HUES6 (cell line): ENCODE measurements around the gene WASF2.
"Not testable (repeated sequence)": the region's sequence is repeated elsewhere in the genome, so short reads cannot be mapped to it uniquely, and the experiment has no call there.

Source experiments
- H3K27ac ChIP-seq: 2 replicates; pipeline ENCODE4 v1.7.0; 2013; ENCODE audit warnings: low read depth, mild to moderate bottlenecking, low read length, inconsistent platforms
- H3K27me3 ChIP-seq: 2 replicates; pipeline ENCODE4 v1.6.1; 2013; ENCODE audit warnings: low read length; ENCODE audit not compliant: control insufficient read depth, insufficient read depth
- H3K36me3 ChIP-seq: 2 replicates; pipeline ENCODE4 v1.6.1; 2013; ENCODE audit warnings: low read length; ENCODE audit not compliant: control insufficient read depth, insufficient read depth
- H3K4me1 ChIP-seq: 2 replicates; pipeline ENCODE4 v1.6.1; 2013; ENCODE audit warnings: low read length; ENCODE audit not compliant: control insufficient read depth, insufficient read depth
- H3K4me3 ChIP-seq: 2 replicates; pipeline ENCODE4 v1.5.1; 2013; ENCODE audit warnings: low read depth, low read length
- H3K9ac ChIP-seq: one replicate; pipeline ENCODE4 v1.6.1; 2013; ENCODE audit warnings: mild to moderate bottlenecking, low read length
- H3K9me3 ChIP-seq: 2 replicates; pipeline ENCODE4 v1.6.1; 2013; ENCODE audit warnings: low read depth, low read length; ENCODE audit not compliant: control insufficient read depth, insufficient read depth

WASF2 gene

DNA sequence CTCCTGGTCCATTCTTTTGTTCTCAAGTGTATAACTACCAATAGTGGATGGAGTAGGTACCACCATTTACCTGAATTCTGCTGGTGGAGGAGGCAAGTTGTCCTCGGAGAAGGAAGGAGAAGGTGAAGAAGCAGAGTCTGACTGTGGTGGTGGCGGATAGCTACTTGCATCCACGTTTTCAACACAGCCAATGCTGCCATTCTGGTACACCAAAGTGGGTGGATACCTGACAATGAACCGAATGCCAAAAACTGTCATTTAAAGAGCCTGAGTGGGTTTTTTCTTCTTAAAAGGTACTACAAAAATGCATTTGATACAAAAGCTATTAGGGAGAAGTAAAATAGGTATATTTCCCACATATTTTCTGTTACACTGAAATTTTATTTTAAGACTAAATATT, 77.5 kb downstream of the WASF2 start:
- no peak overlapping the region for H3K27ac ChIP-seq
- H3K4me3 ChIP-seq: no peak overlapping the region
- H3K36me3 ChIP-seq: peaks cover 93% of the 10 kb centered on the region
- H3K27me3 ChIP-seq: no peaks in the 10 kb centered on the region
- no peak overlapping the region for H3K9ac ChIP-seq
- no peaks in the 10 kb centered on the region for H3K4me1 ChIP-seq
- H3K9me3 ChIP-seq: no peaks in the 10 kb centered on the region

- Histone ChIP-seq H3K36me3 (peaks cover 85% of the 10 kb centered on the region), H3K9me3 (no peaks in the 10 kb centered on the region), H3K4me3 (no peak overlapping the region), H3K27me3 (no peaks in the 10 kb centered on the region), H3K4me1 (peaks cover 6% of the 10 kb centered on the region), H3K9ac (no peak overlapping the region), H3K27ac (no peak overlapping the region)
These were observed 79.3 kb downstream of the WASF2 start for GRCh38 chr1:27410709-27411108.

GRCh38 chr1:27409669-27410068, 80.3 kb downstream of the WASF2 start:
- Histone ChIP-seq H3K9me3 (no peaks in the 10 kb centered on the region), H3K27ac (no peak overlapping the region), H3K9ac (no peak overlapping the region), H3K4me3 (no peak overlapping the region), H3K36me3 (peaks cover 74% of the 10 kb centered on the region), H3K4me1 (peaks cover 16% of the 10 kb centered on the region), H3K27me3 (no peaks in the 10 kb centered on the region)

DNA sequence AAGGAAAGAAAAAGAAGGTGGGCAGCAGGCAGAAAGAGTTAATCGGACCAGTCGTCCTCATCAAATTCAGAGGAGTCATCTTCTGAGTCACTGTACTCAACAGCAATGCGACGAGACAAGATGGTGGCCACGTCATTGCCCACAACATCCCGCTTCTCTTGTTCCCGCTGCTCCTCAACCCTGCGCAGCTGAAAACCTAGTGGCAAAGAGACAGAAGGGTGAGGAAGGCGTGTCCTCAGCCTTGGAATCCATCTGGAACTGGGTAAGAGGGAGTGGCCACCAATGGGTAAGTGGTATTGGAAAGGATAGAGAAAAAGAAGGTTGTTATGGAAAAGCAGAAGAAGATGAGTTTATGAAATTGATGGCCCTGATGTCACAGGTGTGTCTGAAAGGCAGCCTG, 81.8 kb downstream of the WASF2 start:
- peaks cover 59% of the 10 kb centered on the region for H3K36me3 ChIP-seq
- no peak overlapping the region for H3K27ac ChIP-seq

GRCh38 chr1:27406791-27407190, 83.2 kb downstream of the WASF2 start:
- not testable (repeated sequence) for H3K27ac ChIP-seq, H3K27me3 ChIP-seq, H3K9ac ChIP-seq, H3K9me3 ChIP-seq, H3K4me3 ChIP-seq
- Histone ChIP-seq H3K4me1 (peaks cover 39% of the 10 kb centered on the region), H3K36me3 (peaks cover 45% of the 10 kb centered on the region)

More for the DNA sequence above, 81.8 kb downstream of the WASF2 start:
- no peaks in the 10 kb centered on the region for H3K9me3 ChIP-seq
- no peaks in the 10 kb centered on the region for H3K27me3 ChIP-seq
- peaks cover 30% of the 10 kb centered on the region for H3K4me1 ChIP-seq
- no peak overlapping the region for H3K9ac ChIP-seq
- no peak overlapping the region for H3K4me3 ChIP-seq

DNA sequence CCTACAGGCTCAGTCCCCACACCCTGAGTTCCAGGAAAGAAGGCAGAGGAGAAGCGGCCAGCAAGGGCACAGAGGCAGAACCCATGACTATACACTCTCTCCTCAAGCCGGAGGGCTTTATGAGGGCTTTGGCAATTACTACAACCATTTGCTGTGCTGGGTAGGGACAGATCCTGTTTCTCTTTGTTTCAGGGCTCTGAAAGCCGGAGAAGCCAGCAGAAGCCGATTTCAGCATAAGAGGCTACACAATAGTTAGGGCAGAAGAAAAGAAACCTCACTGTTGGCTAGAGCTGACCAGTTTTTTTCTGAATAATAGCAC, 83.6 kb downstream of the WASF2 start:
- Histone ChIP-seq H3K36me3 (peaks cover 43% of the 10 kb centered on the region), H3K4me3 (no peak overlapping the region), H3K9ac (peak overlapping the region; percentile 58), H3K9me3 (no peaks in the 10 kb centered on the region), H3K4me1 (peaks cover 39% of the 10 kb centered on the region), H3K27me3 (no peaks in the 10 kb centered on the region), H3K27ac (peak overlapping the region; percentile 55; the same call in 1 of the 2 replicates)

DNA sequence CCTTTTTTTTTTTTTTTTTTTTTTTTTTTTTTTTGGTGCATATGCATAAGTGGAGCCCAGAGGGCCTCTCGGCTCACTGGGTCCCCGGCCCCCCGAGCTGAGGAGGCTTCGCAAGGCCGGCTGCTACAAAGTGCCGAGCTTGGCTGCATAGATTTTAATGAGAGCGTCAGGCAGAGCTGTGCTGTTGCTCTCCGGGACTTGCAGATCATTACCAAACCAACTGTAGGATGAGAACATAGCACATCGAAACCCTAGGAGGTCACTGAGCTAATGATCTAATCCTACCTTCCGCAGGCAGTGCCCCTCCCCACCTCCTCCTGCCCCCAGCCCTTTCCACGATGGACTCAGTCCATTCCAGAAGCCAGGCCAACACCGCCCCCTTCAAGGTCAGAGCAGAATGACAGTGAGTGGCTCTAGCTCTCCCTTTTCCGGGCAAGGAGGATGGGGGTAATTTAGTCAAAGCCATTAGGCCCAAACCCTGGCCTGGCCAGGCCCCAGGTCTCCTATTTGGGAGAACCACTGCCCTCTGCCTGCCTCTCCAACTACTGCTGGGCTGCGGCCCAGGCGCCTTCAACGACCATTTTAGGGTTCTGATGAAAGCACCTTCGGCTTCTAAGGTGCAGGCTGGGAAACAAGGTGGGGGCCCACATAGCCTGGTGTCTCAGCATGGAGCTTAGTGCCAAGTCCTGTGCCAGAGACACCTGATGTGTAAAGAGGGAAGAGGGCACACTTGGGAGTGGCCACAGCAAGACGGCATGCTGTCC, 84.2 kb downstream of the WASF2 start:
- not testable (repeated sequence) for H3K9me3 ChIP-seq, H3K27me3 ChIP-seq, H3K4me3 ChIP-seq
- Histone ChIP-seq H3K4me1 (peaks cover 39% of the 10 kb centered on the region), H3K9ac (peak overlapping the region; percentile 58), H3K36me3 (peaks cover 37% of the 10 kb centered on the region), H3K27ac (peak overlapping the region; percentile 55; the same call in 1 of the 2 replicates)

DNA sequence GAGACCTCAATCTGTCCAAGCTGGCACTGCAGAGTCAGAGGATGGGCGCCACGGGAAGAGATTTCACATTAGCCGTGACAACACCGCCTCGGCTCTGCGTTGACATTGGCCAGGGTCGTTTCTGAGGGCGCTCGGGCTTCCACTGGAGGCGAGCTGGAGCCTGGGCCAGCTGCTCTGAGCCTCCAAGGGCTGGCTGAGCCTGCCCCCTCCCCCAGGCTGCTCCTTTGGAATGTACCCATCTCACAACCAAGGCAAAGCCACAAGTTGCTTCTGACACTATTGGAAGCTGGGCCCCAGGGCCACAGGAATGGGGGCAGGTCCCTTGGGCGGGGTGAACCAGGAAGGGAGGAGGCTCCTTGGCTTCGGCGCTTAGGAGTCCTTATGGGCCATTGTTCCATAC, 84.9 kb downstream of the WASF2 start:
- Histone ChIP-seq H3K4me1 (peaks cover 45% of the 10 kb centered on the region), H3K4me3 (no peak overlapping the region; the same call in 1 of the 2 replicates), H3K9ac (peak overlapping the region; percentile 22), H3K9me3 (no peaks in the 10 kb centered on the region), H3K27me3 (no peaks in the 10 kb centered on the region), H3K27ac (no peak overlapping the region), H3K36me3 (peaks cover 30% of the 10 kb centered on the region)

- Histone ChIP-seq H3K4me1 (peaks cover 53% of the 10 kb centered on the region), H3K9ac (no peak overlapping the region), H3K36me3 (peaks cover 23% of the 10 kb centered on the region), H3K4me3 (no peak overlapping the region), H3K9me3 (no peaks in the 10 kb centered on the region), H3K27ac (no peak overlapping the region), H3K27me3 (no peaks in the 10 kb centered on the region)
These were observed 86.0 kb downstream of the WASF2 start for GRCh38 chr1:27403931-27404330.

- 0 out of 2 replicates have a peak overlapping the region, but pooled peaks have one; percentile 30 for H3K27ac ChIP-seq
- H3K27me3 ChIP-seq: no peaks in the 10 kb centered on the region
- peaks cover 60% of the 10 kb centered on the region for H3K4me1 ChIP-seq
- no peaks in the 10 kb centered on the region for H3K9me3 ChIP-seq
- no peak overlapping the region for H3K9ac ChIP-seq
- no peak overlapping the region for H3K4me3 ChIP-seq
- peaks cover 15% of the 10 kb centered on the region for H3K36me3 ChIP-seq
These were observed 86.8 kb downstream of the WASF2 start for GRCh38 chr1:27403065-27403726.

DNA sequence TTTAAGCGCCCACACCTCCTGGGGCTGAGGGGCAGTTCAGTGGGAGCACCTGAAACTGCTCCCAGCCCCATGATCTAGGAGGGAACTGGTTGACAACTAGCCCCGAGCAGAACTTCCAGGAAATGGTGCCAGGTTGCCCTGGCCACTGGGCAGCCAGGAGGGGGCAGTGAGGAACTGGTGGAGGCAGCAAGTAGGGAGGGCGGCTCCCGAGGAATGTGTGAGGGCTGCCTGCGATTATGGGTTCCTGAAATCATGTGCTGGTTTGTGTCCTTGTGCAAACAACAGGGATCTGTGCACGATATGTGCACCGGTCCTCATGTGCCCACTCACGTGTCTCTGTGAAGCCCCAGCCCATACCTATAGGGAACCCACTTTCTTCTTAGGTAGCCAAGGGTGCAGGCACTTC, 87.6 kb downstream of the WASF2 start:
- Histone ChIP-seq H3K9me3 (no peaks in the 10 kb centered on the region), H3K36me3 (peaks cover 7% of the 10 kb centered on the region), H3K27me3 (no peaks in the 10 kb centered on the region), H3K4me3 (no peak overlapping the region), H3K4me1 (peaks cover 67% of the 10 kb centered on the region), H3K9ac (no peak overlapping the region), H3K27ac (no peak overlapping the region)
